GM23338 (cell line): ENCODE data around the gene TCF12.

Experiments used
- CREB1 ChIP-seq: fragments of 250-450 bp; sonication (Bioruptor Pico); IDR thresholded peaks from 2 replicates; pipeline ENCODE4 v1.5.0; 2020; ENCODE audit warnings: low read depth, mild to moderate bottlenecking, moderate library complexity
- CTCF ChIP-seq, 2 experiments: fragments of 200-600 bp in 1 of 2; sonication (generic) in 1 of 2; conservative IDR thresholded peaks; 2 replicates each; pipeline versions ENCODE4 v1.5.1 to v1.6.1; 2016 to 2017; ENCODE audit warnings: antibody characterized with exemption in 2 of 2, low read depth in 2 of 2, mild to moderate bottlenecking in 2 of 2, moderate library complexity in 1 of 2
- EZH2 ChIP-seq: fragments of 200-600 bp; sonication (generic); IDR thresholded peaks from one replicate; pipeline ENCODE4 v1.8.0; 2017; ENCODE audit warnings: antibody characterized with exemption, mild to moderate bottlenecking, low read depth; ENCODE audit not compliant: unreplicated experiment
- EZH2phosphoT487 ChIP-seq: fragments of 200-600 bp; sonication (generic); IDR thresholded peaks from one replicate; pipeline ENCODE4 v1.8.1; 2018; ENCODE audit warnings: antibody characterized with exemption; ENCODE audit not compliant: unreplicated experiment
- POLR2AphosphoS5 ChIP-seq: IDR thresholded peaks from 2 replicates; pipeline ENCODE4 v1.6.1; 2016; ENCODE audit warnings: antibody characterized with exemption, low read depth
- REST ChIP-seq: IDR thresholded peaks from one replicate; pipeline ENCODE4 v1.6.1; 2018; ENCODE audit warnings: antibody characterized with exemption; ENCODE audit not compliant: unreplicated experiment
- ZNF114 ChIP-seq: fragments of 250-450 bp; sonication (Bioruptor Pico); IDR thresholded peaks from 2 replicates; pipeline ENCODE4 v1.5.0; 2020; ENCODE audit warnings: mild to moderate bottlenecking, moderate library complexity
- ZNF331 ChIP-seq: fragments of 250-450 bp; sonication (Bioruptor Pico); IDR thresholded peaks from 2 replicates; pipeline ENCODE4 v1.5.0; 2020; ENCODE audit warnings: low read depth, mild to moderate bottlenecking, moderate library complexity

GRCh38 chr15:56963126-56963525 is 44.7 kb downstream of the TCF12 start:
- TF ChIP-seq CTCF (conservative IDR thresholded peaks at IDR 0.05; ENCODE audit: low read depth in 2 of 2) (no peak), POLR2AphosphoS5 (no peak), EZH2 (no peak), REST (no peak), EZH2phosphoT487 (no peak), CREB1 (CRISPR knock-in tag) (no peak), ZNF331 (CRISPR knock-in tag) (no peak), ZNF114 (no peak)
